Measurements from ENCODE around the gene NPY1R.

Gene NPY1R

GRCh38 chr4:163330916-163331628 lies 1.3 kb downstream of the NPY1R start:
- DNase-seq (ENCODE audit: insufficient read length, low spot score) (no peak), FAIRE-seq (no peak)

GRCh38 chr4:163317110-163317509 lies 15.3 kb downstream of the NPY1R start:
- DNase-seq (ENCODE audit: insufficient read length, low spot score) (no peak), FAIRE-seq (no peak)
- TF ChIP-seq POLR2A (IDR thresholded peaks at IDR 0.05; ENCODE audit: low read depth, low read length) = no peak

More at GRCh38 chr4:163330916-163331628, 1.3 kb downstream of the NPY1R start:
- TF ChIP-seq POLR2A (IDR thresholded peaks at IDR 0.05; ENCODE audit: low read depth, low read length) = no peak

- TF ChIP-seq POLR2A (IDR thresholded peaks at IDR 0.05; ENCODE audit: low read depth, low read length) = no peak
- no peak for DNase-seq (ENCODE audit: insufficient read length, low spot score)
- FAIRE-seq = no peak
Measured at GRCh38 chr4:163309466-163309865, 22.9 kb downstream of the NPY1R start.

- no peak for TF ChIP-seq POLR2A (IDR thresholded peaks at IDR 0.05; ENCODE audit: low read depth, low read length)
- DNase-seq (ENCODE audit: insufficient read length, low spot score) = no peak
- FAIRE-seq = no peak
Measured at GRCh38 chr4:163303069-163303468, 29.3 kb downstream of the NPY1R start.

GRCh38 chr4:163300445-163300844 lies 32.0 kb downstream of the NPY1R start:
- FAIRE-seq (no peak), DNase-seq (ENCODE audit: insufficient read length, low spot score) (no peak)
- TF ChIP-seq POLR2A (IDR thresholded peaks at IDR 0.05; ENCODE audit: low read depth, low read length) = no peak

GRCh38 chr4:163295138-163295537 lies 37.3 kb downstream of the NPY1R start:
- no peak for FAIRE-seq
- no peak for TF ChIP-seq POLR2A (IDR thresholded peaks at IDR 0.05; ENCODE audit: low read depth, low read length)

GRCh38 chr4:163284304-163284703 lies 48.1 kb downstream of the NPY1R start:
- no peak for TF ChIP-seq POLR2A (IDR thresholded peaks at IDR 0.05; ENCODE audit: low read depth, low read length)
- FAIRE-seq = no peak
- DNase-seq (ENCODE audit: insufficient read length, low spot score) = no peak

More at GRCh38 chr4:163295138-163295537, 37.3 kb downstream of the NPY1R start:
- DNase-seq (ENCODE audit: insufficient read length, low spot score) = no peak

GRCh38 chr4:163280703-163281519 lies 51.5 kb downstream of the NPY1R start:
- no peak for TF ChIP-seq POLR2A (IDR thresholded peaks at IDR 0.05; ENCODE audit: low read depth, low read length)
- FAIRE-seq (no peak), DNase-seq (ENCODE audit: insufficient read length, low spot score) (no peak)

GRCh38 chr4:163279713-163280112 lies 52.7 kb downstream of the NPY1R start:
- TF ChIP-seq POLR2A (IDR thresholded peaks at IDR 0.05; ENCODE audit: low read depth, low read length) = no peak
- FAIRE-seq = no peak

GRCh38 chr4:163274861-163275260 lies 57.5 kb downstream of the NPY1R start:
- DNase-seq (ENCODE audit: insufficient read length, low spot score) (no peak), FAIRE-seq (no peak)
- TF ChIP-seq POLR2A (IDR thresholded peaks at IDR 0.05; ENCODE audit: low read depth, low read length) = no peak

More at GRCh38 chr4:163279713-163280112, 52.7 kb downstream of the NPY1R start:
- DNase-seq (ENCODE audit: insufficient read length, low spot score) = no peak
